Stimulated activated CD4-positive, alpha-beta T cell treated with anti-CD3 and anti-CD28 coated beads, Interleukin-1b, Interleukin-23, amount 100 ng/mL, for 4 hours (primary cell): Measurements from ENCODE around the gene MTCL1.
"Not testable (repeated sequence)": the region's sequence is repeated elsewhere in the genome, so short reads cannot be mapped to it uniquely, and the experiment has no call there.

Source experiments
- DNase-seq, 2 donors: peaks; one replicate each; pipeline ENCODE4 v3.0.0-alpha.2; 2020; ENCODE audit warnings: low read depth in 2 of 2

Gene MTCL1

DNA sequence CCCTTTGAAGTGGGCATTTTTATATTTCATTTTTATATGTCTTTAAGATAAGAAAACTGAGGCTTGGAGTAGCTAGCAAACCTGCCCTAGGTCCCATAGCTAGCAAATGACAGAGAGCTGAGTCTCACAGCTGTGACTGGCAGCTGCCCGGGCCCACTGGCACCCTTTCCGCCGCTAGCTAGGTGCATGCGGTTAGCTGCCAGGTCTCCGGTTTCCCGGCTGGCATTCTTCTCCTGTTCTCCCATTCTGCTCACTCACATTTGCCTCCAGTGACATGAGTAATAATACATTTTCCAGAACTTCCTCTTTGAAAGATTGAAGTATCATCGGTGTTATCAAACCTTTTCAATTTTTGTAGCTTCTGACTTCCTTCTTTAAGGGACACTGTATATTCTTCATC is 38.7 kb downstream of the MTCL1 start:
- DNase-seq = no peak

DNA sequence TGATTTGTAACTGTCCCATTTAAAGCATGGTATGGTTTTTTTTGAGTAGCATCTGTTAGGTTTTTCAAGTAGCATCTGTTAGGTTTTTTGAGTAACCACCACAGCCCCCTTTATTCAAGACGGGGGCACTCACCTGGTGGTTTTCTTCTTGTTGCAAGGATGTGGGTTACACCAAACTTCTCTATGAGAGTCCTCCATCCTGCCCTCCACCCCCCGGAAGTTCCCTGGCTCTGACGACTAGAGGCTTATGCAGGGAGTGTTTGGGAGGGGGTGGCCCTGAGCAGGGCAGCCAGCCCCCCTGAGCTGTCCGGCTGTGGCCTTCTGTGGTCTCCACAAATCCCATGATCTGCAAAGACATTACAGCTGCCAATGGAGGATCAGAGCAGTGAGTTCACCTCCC is 39.3 kb downstream of the MTCL1 start:
- no peak for DNase-seq

DNA sequence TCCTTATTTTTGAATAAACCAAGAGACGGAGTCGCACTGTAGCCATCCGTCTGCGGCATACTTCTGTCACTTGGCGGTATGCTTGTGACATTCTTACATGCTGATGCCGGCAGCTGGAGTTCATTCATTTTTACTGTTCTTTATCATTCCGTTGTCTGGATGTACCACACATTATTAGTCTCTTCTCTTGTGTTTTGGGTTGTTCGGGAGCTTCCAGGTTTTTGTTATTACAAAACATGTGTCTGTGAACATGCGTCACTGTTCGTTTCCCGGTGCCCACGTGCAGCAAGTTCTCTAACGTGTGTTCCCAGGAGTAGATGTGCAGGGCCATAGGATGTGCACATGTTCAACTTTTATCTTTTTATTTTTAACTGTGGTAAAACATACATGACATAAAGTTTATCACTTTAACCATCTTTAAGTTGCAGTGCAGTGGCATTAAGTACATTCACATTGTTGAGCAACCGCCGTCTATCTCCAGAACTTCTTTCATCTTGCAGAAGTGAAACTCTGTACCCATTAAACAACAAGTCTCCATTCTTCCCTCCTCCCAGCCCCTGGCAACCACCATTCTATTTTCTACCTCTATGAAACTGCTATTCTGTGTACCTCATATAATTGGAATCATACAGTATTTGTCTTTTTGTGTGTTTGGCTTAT is 40.1 kb downstream of the MTCL1 start:
- no peak for DNase-seq

DNA sequence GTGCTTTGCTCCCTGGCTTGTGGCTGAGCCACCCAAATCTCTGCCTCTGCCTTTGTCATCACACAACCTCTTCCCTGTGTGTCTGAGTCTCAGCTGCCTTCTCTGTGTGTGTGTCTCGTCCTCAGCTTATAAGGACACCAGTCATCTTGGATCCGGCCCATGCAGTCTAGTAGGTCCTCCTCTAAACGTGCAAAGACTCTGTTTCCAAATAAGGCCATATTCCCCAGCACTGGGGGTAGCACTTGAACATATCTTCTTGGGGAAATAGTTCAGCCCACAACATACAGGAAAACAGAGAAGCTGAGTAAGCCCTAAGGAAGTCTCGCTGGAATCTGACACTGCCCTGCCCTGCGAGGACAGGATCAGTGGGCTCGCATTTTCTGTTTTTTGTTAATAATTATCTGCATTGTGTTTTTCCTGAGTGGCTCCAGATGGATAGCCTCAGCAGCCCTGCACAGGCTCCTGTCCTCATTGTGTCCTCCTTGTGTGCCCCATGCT is 42.1 kb downstream of the MTCL1 start:
- DNase-seq = no peak

DNA sequence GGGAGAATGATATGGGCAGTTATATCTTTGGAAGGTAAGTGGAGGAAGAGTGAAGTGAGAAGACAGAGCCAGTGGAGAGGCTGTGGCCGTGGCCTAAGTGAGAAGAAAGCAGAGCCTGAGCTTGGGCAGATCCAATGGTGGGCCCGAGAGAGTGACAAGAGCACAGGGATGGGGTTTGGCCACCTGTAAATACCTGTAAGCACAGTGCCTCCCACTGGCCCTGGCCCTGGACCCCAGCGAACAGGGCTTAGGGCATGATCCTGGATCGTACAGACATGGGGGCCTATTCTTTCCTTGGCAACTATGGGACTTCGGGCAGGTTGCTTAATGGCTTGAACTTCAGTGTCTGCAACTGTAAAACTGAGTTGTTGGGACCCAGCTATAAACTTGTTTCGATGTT is 44.1 kb downstream of the MTCL1 start:
- DNase-seq = no peak

DNA sequence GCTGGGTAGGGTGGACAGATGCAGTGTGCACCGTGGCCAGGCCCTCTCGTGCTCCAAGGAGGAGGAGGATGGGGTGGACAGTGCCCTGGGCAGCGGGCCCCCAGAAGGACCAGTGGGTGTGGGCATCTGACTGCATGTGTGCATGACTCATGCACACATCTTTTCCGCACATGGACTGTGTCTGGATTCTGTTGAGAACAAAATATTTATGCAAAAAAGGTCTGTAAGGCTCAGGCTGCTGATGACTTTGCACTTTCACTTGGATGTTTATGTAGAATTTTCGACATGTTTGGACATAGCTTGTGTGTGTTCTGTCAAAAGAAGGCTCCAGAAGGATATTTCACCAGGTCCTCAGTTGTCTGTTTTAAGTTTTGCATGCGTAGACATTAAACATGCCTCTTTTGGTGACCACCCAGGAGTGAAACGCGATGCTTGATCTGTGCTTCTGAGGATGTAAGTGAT is 45.6 kb downstream of the MTCL1 start:
- no peak for DNase-seq

DNA sequence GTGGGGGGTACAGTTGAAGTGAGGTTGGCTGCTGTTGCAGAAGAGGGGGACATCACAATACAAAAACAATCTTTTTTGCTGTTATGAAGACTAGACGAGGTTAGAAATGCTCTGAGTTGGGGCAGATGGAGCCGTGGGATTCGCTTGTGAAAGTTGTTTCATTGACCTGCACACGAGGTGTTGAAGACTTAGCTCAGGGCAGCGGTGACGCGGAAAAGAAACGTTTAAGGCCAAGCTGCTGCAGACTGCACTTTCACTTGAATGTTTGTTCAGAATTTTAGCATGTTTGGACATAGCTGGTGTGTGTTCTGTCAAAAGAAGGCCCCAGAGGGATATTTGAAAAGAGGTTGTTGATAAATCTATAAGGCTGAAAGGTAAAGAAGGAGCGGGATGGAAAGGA is 46.3 kb downstream of the MTCL1 start:
- no peak for DNase-seq

DNA sequence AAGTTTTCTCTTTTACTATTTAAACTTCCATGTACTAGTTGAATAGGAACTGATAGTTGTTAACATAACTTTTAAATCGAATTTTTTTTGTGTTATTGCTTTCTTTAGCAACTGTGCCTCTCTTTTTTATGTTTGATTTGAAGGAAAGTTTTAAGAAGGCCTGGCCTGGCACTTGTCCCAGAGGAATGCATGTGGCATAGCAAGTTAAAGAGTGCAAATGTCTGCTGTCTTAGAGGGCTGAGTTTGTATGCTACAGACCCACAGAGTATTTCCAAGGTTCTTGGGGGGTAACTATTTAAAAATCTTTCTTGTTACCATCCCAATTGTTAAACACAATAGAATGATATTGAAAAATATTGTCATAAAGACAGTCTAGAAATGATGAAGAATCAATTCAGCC is 47.0 kb downstream of the MTCL1 start:
- DNase-seq = no peak

DNA sequence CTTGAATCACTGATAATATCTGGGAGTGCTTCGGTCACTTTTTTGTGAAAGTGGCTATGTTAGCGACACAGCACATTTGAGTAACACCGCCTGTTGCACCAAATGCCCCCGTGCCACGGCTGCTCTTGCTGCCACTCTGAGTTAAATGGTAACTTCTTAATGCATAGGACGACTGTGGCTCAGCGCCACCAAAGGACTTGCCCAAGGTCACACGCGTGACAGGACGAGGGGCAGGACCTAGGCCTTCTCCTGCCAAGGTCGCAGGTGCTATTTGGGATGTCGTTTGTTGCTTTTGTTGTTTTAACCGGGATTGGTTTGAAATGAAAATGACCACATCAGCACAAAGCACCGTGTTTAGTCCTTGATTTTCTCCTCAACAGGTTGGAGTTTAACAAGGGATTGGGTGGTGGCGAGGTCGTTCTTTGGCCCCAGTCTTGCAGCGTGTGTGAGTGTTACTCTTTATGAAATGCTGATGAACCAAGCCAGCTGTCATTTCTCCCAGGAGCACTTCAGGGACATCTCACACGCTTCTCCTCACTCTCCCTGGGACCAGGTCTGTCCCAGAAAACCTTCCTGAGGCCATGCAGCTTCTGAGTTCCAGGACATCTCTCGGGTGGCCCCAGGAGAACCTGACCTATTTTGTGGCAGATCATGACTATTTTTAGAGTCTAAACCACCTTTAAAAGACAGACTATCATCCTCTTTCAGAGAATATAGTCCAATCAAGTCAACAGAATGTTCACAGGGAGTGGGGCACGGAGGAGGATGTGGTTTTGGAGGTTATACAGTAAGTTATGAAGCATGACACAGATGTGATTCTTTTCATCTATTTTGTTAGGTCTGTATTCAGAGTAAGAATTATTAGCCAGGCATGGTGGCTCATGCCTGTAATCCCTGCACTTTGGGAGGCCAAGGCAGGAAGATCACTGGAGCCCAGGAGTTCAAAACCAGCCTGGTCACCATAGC is 49.9 kb downstream of the MTCL1 start:
- peak in 1 of 2 donors; percentile 15 for DNase-seq

DNA sequence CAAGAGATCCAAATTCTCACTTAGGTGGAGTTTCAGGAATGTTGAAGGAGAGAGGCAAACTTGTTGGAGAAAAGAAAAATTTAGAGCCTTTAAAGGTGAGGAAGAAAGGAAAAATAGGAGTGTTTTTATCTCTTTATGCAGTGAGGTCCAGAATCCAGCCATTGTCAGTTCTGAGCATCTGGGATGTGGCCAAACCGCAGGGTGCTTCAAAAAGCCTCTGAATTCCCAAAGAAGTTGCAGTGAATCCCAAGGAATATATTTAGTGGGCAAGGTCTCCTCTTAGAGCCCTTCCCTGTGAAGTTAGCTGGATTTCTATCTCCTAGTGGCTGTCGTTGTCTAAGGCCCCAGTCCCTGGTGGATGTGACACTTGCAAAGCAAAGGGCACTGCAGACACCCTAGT is 51.2 kb downstream of the MTCL1 start:
- no peak for DNase-seq

DNA sequence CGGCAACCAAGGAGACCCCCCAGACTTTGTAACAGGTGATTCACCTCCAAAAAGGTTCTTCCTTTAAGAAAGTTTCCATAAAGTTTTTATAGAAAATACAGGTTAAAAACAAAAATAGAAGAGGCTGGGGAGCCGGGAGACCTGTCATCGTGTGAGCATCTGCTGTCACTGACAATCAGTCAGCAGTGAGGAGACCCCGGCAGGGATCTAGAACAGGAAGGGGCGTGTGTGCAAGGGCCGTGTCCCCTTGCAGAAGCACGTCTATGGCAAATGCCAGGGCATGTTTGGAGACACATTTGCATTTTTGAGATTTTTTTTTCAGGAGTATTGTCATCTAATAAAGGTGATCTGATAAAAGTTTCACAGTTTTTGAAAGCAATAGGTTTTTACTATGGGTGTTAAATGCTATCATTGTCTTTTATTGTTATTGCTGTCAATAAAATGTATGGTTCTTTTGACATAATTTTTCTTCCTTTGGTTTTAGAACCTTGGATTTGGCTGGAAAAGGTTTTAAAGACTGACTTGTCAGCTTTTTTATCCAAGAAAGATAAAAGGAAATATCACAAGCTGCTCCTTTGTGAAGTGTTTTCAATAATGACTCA is 52.1 kb downstream of the MTCL1 start:
- no peak for DNase-seq

DNA sequence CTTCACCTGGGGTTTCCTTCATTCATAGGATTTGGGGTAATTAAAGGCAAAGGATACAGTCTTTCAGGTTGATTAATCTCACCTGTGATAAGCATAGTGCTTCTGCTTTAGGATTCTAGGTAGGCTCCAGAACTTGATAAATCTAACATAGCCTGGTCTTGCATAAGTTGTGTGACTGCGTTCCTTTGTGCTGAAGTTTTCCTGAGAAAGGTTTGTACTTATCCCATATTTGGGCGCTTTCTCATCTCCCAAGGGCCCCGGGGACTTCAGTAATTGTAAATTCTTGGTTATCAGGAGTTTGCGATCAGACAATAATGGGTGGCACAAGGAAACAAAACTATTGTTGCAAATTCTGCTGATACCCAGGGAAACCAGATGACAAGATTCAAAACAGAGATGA is 53.1 kb downstream of the MTCL1 start:
- DNase-seq = no peak

DNA sequence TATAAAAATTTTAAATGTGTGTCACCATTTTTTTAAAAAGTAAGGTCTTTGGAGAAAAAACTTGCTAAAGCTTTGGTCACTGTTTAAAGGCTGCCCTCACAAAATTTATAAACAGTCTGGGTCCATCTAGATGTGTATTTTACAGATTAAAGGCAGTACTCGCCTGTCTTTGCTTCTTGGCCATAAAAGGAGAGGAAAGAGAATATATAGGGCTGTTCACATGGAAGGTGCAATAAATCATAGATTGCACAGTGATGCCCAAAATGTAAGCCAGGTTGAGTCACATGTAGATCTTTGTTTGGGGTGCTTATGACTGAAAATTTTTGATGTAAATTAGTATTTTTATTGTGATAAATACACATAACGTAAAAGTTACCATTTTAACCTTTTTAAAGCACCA is 55.6 kb downstream of the MTCL1 start:
- no peak for DNase-seq

DNA sequence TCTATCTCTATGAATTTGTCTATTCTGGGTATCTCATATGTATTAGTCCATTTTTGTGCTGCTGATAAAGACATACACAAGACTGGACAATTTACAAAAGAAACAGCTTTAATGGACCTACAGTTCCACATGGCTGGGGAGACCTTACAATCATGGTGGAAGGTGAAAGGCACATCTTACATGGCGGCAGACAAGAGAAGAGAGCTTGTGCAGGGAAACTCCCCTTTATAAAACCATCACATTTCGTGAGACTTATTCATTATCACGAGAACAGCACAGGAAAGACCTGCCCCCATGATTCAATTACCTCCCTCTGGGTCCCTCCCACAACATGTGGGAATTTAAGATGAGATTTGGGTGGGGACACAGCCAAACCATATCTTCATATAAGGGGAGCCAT is 56.2 kb downstream of the MTCL1 start:
- DNase-seq = not testable (repeated sequence)

DNA sequence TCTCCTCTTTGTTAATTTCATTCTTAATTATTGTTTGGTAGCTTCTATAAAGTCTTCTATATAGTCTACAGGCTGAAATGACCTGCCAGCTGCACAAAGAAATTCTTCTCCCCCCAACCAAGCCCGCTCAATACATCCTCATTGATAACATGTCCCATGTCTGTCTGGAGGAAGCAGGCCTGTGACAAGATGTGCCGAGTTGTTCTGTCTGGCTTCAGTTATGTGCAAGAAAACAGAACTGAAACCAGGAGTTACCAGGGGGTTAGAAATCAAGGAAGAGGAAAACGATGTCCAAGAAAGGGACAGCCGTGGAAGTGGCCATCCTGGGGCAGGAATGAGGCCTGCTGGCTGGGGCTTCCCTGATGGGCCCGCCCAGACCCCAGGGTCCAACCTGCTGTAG is 57.6 kb downstream of the MTCL1 start:
- DNase-seq = no peak

DNA sequence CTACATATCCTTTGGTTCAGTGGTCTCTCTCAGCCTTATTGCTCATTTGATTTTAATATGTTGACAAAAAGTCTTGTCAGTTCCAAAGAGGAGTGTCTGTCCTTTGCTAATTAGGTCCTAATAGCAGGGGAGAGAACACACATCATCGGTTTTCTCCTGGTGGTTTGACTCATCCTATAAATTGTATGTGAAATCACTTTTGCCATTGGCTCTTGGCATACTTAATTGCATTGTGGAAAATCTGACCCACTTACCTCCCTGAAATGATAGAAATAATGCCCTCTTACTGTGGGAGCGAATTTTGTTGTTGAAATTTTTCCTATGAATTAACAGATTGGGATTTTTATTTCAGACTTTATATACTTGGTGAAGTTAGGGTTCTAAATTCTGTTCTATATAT is 58.3 kb downstream of the MTCL1 start:
- no peak for DNase-seq

DNA sequence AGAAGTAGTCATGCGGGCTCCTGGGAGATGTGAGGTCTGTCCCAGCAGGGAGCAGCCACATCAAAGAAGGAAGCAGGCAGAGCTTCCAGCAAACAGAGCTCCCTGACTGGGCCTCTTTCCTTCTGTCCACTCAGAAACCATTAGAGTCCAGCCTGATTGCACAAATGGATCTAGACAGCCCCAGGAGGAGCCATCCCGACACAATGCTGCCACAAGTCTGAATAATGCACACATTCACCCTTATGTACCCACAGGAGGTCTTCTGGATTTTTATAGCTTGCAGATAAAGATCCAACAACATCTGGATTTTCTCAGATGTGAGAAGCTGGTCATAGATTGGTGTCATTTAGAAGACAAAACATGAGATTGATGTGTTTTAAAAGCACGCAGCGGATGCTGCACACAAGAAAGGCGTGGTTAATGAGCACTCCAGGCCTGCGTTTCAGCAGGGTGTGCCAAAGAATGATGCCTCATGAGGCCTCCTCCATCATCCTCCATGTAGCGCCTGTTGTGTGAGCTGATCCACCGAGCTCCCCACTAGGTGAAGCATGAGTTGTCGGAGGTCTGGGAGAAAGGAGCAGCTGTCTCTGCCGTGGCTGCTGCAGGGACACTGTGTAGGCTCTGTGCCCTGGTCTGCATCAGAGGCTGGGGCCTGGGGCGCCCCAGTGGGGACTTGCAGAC is 60.6 kb downstream of the MTCL1 start:
- no peak for DNase-seq

DNA sequence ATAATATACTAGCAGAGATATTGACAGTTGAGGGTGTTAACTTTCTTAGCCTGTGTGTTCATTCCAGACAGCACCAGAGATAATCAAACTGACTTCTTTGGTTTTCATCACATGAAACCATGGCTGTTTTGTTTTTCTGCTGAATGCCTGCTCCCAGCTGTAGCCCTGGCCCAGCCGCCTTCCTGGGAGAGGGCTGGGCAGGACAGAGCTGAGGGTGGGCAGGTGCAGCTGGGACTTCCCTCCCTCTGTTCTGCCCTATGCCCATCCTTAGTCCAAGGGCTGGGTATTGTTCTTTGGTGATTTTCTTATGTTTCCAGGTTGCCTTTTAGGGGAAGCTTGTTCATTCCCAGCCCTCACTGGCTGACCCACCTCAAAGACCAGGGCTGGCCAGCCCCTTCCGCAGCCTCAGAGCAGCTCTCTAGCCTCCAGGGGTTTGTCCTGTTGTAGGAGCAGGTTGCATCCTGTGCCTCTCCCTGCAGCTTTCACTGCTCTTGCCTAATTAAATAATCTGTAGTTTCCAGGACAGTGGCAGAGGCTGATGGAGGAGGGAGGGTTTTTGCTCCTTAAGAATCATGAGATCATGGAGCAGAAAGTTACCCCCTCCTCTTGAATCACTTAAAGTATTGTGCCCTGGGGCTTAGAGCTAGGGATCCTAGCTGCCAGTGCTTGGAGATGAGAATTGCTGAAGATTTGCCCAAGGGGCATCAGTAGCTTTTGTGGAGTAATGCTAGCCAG is 61.4 kb downstream of the MTCL1 start:
- DNase-seq = no peak

DNA sequence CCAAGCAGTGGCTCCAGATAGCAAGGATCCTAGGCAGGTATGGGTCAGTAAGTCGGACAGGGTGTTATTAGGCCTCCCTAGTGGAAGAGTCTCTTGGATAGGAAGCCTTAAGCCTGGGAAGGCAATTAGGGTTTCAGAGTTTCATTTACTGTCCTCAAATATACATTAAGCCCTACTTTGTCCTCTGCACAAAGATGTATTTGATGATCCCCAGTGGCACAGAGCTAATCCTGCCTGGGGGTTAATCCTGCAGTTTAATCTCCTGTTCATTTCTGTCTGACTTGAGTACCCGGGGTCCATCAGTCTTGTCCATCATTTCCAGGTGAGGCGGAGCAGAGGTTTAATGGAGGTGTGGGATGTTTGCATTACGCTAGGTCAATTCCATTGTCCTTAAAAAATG is 62.0 kb downstream of the MTCL1 start:
- DNase-seq = no peak

DNA sequence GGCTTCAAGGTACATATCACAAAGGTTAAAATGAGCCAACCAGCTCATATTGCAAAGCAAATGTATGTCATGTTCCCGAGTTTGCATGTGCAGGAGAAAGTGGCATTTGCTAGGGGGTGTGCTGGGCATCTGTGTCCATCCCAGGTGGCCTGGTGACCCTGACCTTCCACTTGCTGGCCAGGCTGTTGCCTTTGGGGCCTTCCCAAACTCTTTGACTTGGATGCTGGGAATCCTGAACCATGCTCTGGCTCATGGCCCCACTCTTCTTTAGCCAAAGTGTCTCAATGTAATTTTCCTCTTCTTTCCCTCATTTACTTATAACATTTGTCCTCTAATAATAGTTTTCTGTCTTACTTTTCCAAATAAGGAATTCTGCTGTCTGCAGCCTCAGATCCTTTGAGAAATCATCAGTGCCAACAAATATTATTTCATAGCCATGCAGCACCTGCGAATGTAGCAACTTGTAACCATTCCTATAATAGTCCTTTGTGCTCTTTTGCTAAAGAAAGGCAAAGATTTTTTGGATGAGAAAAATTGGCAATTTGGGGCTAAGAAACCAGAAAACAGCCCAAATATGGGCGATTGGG is 64.2 kb downstream of the MTCL1 start:
- DNase-seq = no peak

DNA sequence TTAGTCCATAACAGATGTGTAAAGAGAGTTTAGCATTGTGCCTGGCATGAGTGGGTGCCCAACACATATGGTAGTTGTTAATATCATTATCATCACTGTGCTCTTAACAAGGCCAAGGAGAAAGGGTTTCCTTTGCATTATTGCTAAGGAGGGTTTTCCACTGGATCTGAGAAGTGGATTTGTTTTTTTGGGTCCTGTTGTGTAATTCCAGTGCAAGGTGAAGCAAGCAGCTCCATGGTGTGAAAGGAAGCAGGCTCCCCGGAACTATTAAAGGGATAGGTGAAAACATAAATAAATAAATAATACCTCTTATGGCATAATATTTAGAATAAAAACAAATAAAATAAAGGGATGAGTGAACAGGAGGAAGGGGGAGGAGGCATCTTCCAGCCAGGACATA is 65.3 kb downstream of the MTCL1 start:
- no peak for DNase-seq
